HUDEP-2 (cell line): ENCODE results near the gene ERGIC3.

Experiments
- DNase-seq, 76 experiments: peaks; one replicate each; lab custom pipeline; 2025; ENCODE audit not compliant: unreplicated experiment in 76 of 76; lab: John Stamatoyannopoulos, UW

Gene ERGIC3

DNA sequence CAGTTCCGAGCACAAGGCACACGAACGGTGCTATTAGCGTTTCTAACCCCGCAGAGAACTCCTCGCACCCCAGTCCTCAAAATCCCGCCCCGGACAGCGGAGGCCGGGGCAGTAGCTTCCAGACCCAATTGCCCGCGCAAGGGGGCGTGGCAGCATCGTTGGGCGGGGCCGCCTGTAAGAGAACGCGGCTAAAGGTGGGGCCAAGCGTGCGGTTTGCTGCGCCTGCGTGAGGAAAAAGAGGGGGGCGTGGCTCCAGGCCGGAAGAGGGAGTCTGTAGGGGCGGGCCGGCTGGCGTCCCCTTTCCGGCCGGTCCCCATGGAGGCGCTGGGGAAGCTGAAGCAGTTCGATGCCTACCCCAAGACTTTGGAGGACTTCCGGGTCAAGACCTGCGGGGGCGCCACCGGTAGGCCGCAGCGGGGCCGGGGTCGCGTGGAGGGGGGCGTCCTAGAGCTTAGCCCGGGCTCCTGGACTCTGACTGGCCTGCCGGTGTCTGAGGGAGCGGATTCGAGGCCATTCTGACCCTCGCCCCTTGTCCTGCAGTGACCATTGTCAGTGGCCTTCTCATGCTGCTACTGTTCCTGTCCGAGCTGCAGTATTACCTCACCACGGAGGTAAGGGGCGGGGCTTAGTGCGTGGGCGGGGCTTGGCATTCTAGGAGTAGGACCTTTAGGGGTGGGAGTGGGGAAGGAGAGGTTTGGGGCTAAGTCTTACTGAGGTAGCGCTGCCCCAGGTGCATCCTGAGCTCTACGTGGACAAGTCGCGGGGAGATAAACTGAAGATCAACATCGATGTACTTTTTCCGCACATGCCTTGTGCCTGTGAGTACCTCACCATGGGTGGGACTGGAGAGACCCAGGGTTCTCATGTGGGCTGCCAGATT is at the start of gene ERGIC3:
Gene ERGIC3 (plus strand): TSS at position 296 of the 880 bp plus-strand sequence. CDS start 20 bp downstream, at position 316.
- peak; percentile 45 to 99 (median 94) for DNase-seq

DNA sequence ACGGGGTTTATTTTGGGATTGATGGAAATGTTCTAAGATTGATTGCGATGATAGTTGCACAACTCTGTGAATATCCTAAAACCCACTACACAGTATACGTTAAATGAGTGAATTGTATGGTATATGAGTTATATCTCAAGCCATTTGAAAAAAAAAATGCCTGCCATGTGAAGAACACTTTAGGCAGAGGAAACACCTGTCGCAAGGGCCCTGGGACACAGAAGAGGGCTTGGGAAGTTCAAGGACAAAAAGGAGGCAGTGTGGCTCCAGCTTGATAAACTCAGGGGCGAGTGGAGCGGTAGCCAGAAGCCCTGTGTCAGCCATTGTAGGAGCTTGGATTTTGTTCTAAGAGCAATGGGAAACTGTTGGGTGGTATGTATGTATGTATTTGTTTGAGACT is 49.5 kb upstream of the ERGIC3 start:
- no peak for DNase-seq

DNA sequence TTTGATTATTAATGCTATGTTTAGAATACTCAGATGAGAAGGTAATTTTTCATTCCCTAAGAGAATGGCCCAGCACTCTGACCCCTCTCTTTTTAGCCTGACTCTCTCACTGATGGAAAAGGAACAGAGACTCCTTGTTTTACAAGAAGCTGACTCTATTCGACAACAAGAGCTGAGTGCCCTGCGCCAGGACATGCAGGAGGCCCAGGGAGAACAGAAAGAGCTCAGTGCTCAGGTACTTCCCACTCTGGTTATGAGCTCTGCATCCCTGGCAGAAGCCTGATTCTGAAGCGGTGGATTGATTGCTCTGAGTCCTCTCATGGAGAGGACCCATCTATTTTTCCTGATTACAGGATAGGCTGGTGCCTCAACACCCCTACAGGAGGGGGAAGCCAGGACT is 45.4 kb upstream of the ERGIC3 start:
- no peak for DNase-seq

DNA sequence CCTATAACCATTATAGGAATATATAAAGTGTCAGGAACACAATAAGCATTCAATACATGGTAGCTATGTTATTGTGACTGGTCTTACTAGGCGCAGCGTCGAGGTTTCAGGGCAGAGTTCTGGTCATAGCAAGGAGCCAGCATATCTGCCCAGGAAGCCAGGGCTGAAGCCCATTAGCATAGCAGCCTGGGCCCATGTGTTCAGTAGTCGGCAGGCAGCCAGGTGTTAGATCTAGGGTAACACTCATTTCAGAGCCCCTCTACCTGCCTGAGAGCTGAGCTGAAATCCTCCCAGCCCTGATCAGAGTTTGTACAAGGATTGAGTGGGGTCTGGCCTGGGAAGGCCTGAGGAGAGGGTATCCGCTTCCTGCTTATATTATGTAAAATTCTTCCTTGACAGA is 44.6 kb upstream of the ERGIC3 start:
- no peak for DNase-seq

DNA sequence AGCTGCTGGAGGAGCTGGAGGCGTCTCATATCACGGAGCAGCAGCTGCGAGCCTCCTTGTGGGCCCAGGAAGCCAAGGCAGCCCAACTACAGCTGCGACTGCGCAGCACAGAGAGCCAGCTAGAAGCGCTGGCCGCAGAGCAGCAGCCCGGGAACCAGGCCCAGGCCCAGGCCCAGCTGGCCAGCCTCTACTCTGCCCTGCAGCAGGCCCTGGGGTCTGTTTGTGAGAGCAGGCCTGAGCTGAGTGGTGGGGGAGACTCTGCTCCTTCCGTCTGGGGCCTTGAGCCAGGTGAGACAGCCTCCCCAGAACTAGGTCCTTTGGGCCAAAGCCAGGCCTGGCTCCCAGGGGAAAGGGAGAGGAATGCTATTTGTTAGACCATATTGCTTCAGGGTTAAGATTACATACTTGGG is 44.1 kb upstream of the ERGIC3 start:
- DNase-seq = no peak

DNA sequence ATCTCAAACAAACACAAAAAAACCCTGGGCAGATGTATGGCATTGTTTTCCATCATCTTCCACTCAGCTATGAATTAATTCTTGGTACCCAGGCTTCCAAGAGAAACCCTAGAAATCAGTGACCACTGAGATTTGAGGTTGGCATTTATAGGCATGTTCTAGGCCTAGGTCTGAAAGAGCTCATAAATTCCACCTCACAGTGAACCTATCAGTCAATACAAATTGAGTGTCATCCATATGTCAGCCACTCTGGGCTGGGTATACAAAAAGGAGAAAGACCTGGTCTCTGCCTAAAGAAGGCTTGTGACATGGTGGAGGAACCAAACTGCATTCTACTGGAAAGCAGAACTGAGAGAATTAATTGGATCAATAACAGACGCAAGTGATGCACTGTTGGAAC is 42.6 kb upstream of the ERGIC3 start:
- DNase-seq = no peak

DNA sequence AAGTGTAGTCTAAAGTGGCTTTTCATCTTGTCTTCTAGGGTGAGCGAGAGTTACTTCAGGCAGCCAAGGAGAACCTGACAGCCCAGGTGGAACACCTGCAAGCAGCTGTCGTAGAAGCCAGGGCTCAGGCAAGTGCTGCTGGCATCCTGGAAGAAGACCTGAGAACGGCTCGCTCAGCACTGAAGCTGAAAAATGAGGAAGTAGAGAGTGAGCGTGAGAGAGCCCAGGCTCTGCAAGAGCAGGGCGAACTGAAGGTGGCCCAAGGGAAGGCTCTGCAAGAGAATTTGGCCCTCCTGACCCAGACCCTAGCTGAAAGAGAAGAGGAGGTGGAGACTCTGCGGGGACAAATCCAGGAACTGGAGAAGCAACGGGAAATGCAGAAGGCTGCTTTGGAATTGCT is 39.5 kb upstream of the ERGIC3 start:
- no peak for DNase-seq

DNA sequence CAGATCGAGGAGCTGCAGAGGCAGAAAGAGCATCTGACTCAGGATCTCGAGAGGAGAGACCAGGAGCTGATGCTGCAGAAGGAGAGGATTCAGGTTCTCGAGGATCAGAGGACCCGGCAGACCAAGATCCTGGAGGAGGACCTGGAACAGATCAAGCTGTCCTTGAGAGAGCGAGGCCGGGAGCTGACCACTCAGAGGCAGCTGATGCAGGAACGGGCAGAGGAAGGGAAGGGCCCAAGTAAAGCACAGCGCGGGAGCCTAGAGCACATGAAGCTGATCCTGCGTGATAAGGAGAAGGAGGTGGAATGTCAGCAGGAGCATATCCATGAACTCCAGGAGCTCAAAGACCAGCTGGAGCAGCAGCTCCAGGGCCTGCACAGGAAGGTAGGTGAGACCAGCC is 38.6 kb upstream of the ERGIC3 start:
- DNase-seq = no peak

DNA sequence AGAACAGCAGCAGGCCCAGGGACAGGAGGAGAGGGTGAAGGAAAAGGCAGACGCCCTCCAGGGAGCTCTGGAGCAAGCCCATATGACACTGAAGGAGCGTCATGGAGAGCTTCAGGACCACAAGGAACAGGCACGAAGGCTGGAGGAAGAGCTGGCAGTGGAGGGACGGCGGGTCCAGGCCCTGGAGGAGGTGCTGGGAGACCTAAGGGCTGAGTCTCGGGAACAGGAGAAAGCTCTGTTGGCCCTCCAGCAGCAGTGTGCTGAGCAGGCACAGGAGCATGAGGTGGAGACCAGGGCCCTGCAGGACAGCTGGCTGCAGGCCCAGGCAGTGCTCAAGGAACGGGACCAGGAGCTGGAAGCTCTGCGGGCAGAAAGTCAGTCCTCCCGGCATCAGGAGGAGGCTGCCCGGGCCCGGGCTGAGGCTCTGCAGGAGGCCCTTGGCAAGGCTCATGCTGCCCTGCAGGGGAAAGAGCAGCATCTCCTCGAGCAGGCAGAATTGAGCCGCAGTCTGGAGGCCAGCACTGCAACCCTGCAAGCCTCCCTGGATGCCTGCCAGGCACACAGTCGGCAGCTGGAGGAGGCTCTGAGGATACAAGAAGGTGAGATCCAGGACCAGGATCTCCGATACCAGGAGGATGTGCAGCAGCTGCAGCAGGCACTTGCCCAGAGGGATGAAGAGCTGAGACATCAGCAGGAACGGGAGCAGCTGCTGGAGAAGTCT is 37.9 kb upstream of the ERGIC3 start:
- no peak for DNase-seq

DNA sequence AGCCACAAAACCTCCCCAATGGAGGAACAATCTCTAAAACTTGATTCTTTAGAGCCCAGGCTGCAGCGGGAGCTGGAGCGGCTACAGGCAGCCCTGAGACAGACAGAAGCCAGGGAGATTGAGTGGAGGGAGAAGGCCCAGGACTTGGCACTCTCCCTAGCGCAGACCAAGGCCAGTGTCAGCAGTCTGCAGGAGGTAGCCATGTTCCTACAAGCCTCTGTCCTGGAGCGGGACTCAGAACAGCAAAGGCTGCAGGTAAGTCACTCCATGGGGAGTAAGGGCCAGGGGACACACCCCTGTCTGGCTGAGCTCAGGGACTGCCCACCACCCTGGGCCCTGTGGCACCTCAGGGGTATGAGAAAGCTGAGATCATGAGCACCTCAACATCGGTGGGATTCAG is 37.1 kb upstream of the ERGIC3 start:
- DNase-seq = no peak

DNA sequence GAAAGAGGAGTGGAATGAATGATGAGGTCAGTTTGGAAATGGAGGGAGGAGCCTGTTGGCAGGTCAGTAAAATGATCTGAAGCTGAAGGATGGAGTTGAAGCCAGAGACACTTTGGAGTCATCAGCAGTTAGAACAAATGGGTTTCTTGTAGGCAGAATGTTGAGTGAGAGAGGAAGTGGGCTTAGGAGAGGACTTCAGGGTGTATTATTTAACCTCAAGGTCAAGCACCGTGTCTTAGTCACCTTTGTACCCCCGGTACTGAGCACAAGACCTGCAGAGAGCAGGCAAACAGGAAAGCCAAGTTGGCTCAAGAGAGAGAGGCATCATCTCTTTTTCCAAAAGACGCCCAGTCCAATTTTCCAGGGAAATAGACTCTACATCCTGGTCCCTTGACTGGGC is 35.7 kb upstream of the ERGIC3 start:
- no peak for DNase-seq

DNA sequence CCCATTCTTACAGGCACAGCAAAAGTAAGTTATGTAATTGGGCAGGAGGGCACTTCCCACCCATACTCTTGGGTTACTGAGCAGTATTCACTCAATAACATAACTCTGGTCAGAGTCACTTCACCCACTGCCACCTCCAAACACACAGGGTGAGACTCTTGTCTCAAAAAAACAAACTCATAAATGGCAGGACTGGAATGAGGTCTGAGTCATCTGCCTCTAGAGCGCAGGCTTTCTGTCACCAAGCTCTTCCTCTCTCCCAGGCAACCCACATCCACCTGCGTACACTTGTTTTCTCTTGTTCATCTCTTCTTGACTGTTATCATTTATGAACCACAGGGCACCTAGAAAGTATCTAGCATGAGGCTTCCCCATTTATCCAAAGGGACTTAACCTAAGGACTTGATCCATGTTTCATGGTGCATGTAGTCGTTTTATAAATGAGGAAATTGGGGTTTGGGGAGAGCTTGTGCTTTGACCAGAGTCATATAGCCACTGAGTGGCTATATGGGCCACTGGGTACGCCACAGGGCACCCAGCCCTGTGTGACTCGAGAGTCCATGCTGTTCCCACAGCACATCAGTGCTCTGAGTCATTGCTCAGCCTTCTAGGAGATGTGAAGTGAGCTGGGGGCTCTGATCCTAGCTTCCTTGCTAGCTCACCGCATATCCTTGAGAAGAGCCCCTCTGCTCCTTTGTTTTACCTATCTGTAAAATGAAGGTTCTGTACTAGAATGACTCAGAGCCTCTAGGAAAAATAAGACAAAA is 34.8 kb upstream of the ERGIC3 start:
- DNase-seq = no peak

DNA sequence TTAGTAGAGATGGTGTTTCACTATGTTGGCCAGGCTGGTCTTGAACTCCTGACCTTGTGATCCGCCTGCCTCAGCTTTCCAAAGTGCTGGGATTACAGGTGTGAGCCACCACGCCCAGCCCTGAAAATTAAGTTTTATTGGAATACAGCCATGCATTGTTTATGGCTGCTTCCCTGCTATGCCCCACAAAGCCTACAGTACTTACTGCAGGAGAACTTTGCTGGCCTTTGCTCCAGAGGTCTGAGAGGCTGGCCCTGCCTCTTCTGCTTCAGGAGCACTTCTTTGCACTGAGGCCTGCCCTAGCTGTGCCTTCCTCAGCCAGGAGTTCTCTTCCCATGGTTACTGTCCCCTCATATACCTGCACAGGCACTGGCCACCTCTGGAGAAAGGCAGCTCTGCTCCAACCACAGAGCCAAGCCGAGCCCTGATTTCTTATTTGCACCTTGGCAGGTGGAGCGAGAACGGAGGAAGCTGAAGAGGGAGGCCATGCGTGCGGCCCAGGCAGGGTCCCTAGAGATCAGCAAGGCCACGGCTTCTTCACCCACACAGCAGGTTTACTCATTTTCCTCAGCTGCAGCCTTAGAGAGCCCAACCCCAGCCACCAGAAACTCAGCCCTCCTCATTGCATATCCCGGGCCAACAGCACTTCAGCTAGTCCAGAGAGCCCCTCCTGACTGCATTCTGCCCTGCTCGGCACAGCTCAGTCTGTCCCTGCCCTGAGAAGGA is 33.2 kb upstream of the ERGIC3 start:
- no peak for DNase-seq

DNA sequence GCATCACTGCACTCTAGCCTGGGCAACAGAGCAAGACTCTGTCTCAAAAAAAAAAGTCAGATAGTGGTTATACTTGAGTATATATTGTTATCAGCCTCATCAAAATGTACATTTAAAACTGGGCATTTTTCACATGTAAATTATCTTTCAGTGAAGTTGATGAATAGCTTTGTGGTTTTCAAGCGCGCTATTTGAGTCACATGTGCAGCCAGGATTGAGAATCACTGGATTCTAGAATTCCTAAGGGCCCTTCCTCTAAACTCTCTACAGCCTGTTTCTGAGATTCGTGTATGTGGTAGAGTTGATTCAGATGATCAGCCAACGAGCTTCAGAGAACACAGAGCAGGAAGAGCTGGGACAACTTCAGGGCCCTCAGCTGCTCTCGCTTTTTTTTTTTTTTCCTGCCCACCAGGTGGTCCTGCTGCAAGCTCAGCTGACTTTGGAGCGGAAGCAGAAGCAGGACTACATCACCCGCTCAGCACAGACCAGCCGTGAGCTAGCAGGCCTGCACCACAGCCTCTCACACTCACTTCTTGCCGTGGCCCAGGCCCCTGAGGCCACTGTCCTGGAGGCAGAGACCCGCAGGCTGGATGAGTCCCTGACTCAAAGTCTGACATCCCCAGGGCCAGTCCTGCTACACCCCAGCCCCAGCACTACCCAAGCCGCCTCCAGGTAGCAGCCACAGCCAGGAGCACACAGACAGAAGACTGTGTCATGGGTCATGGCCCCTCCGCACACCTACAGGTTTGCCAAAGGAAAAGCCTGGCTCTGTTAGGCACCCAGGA is 30.7 kb upstream of the ERGIC3 start:
- no peak for DNase-seq

DNA sequence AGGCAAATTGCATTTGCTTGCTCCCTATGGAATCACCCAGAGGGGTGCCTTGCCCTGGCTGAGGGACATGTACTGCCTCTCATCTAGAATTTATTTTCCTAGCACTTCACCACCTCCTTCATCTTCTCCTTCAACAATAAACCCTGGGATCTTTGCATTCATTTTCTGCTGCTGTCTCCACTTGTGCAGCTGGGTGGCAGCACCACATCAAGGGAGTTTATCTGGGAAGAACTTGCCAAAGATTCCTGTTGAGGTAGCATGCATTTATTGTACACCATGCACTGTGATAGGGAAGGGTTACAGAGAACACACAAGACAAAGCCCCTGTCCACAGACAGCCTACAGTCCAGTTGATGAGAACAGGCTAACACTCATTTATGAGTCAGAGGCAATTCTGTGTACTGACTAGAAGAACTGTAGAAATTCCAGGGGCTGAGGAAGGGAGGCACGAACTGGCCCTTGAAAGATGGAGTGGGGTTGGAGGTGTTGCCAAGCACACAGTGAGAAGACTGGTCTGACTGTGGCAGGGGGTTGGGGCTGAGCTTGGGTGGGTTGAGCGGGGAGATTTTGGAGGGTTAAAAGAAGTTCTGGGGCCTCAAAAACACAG is 30.0 kb upstream of the ERGIC3 start:
- DNase-seq = peak in 57 of 76 experiments; percentile 5 to 74 (median 30)

DNA sequence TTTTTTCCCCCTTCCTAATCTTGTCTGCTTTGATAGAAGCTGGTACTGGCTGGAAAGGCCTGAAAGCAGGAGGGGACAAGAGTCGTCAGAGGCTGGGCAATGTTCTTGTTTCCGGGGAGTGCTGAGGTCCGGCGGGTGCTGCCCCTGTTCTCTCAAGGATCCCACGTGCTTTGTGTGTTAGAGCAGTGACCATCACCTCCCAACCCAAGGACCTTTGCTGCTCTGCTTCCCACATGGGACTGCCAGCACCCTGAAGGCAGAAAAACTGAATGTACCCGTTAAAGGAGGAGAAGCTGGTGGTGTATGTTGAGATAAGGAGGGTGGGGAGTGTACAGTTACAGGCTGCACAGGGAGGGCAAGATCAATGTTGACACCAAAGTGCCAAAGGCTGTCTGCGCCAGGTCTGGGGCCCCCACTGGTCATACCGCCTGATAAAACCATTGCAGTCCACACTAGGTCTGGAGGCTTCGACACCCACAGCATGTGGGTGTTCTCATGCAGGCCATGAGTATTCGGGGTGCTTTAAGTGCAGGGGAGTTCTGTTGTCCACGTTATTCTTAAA is 27.4 kb upstream of the ERGIC3 start:
- DNase-seq = peak in 75 of 76 experiments; percentile 59 to 97 (median 86)

DNA sequence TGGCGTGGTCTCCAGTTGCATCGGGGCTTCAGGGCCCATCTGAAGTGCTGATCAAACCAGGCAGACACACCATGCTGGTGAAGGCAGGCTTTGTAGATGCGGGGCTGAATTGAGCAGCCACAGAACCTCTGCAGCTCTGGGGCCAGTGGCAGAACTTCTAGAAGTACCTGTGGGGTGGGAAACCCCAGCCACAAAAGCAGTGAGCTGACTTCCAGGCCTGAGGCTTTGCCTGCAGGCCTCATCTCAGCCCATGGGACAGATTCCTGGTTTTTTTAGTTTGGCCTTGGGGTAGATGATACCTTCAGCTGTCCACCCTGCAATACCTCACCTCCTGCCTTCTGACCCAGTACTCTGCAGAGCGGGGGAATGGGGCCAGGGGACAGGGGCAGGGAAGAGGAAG is 26.5 kb upstream of the ERGIC3 start:
- peak in 1 of 76 experiments; percentile 52 for DNase-seq

DNA sequence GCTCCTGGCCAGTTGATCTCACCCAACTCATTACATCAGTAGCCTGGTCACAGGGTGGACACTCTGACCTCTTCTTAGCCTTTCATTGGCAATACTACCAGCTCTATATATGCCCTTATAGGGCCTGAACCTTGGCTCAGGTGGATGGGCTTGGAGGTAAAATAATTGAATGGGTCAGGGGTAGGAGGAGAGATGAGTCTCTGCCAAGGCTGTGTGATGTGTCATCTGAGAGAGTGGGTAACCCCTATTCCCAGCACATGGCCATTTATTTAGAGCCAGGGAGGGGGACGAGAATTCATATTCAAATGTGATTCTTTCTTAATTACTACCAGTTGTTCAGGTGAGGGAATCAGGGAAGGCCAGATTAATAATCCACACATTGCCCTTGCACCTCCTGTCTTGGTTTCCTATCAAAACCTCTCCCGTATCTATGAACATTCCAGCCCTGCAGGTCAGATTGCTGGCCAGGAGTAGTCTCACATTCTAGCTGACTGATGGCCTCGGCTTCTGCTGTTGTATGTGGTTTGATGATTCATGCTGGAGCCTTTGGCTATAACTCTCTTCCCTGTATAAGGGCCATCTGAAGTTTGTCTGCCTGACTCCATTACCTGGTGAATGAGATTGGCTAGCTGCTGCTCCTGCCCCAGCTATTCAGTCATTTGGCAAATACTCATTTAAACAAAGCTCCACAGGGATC is 25.8 kb upstream of the ERGIC3 start:
- DNase-seq = peak in 23 of 76 experiments; percentile 5 to 51 (median 21)
